Measurements from ENCODE around the gene HPSE2.

Gene HPSE2

GRCh38 chr10:98467506-98468318 lies 767.9 kb downstream of the HPSE2 start:
- 12 to 17% methylated on average over 39 to 42 of the region's 44 CpGs for WGBS, 2 experiments (ENCODE audit: insufficient coverage in 2 of 2)
- no peaks in the 10 kb centered on the region for H3K9me3 ChIP-seq (ENCODE audit: control insufficient read depth, low read length)
- peak overlapping the region; percentile 38 for H3K4me3 ChIP-seq (ENCODE audit: extremely low read depth, insufficient read depth, low read length, poor library complexity, severe bottlenecking)
- no peaks in the 10 kb centered on the region for H3K36me3 ChIP-seq (ENCODE audit: control insufficient read depth, insufficient read depth, low read length)
- no peak overlapping the region for H3K27ac ChIP-seq (ENCODE audit: low read depth, low read length, severe bottlenecking)
- H3K4me1 ChIP-seq (ENCODE audit: control insufficient read depth, insufficient read depth, low read length, poor library complexity, severe bottlenecking), result peaks cover 10% of the 10 kb centered on the region

DNA sequence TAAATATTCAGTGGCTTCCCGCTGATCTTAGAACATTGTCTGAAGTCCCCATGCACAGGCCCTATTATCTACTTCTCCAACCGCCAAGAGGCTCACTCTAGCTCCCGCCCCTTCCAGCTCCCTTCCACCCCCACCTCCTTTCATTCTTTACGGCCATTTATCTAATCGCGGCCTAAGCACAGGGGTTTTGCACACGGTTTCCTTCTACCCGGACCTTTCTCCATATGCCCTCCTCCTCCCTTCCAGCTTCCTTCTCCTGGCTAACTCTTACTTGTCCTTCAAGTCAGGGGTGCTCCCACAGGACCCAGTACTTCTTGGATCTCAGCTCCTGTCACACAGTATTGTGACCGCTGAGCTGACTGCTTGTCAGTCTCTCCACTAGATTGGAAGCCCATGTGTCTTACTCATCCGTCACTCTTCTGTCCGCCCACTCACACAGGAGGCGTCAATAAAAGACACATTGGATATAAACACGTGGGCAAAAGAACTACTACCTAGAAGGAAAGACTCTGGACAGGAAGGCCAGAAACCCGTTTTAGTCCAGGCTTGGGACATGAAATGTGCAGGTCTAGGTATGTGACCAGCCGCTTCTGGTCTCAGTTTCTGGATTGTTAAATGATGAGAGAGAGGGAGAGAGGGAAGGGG lies 768.7 kb downstream of the HPSE2 start:
- Histone ChIP-seq H3K9me3 (ENCODE audit: control insufficient read depth, low read length) (no peaks in the 10 kb centered on the region), H3K4me1 (ENCODE audit: control insufficient read depth, insufficient read depth, low read length, poor library complexity, severe bottlenecking) (peaks cover 6% of the 10 kb centered on the region), H3K27ac (ENCODE audit: low read depth, low read length, severe bottlenecking) (no peak overlapping the region), H3K4me3 (ENCODE audit: extremely low read depth, insufficient read depth, low read length, poor library complexity, severe bottlenecking) (no peak overlapping the region), H3K36me3 (ENCODE audit: control insufficient read depth, insufficient read depth, low read length) (no peaks in the 10 kb centered on the region)
- whole genome bisulfite sequencing, 2 experiments (ENCODE audit: insufficient coverage in 2 of 2), result 60 to 68% methylated on average over 12 to 14 of the region's 15 CpGs

GRCh38 chr10:98465866-98466265 lies 769.8 kb downstream of the HPSE2 start:
- Histone ChIP-seq H3K4me3 (ENCODE audit: extremely low read depth, insufficient read depth, low read length, poor library complexity, severe bottlenecking) (no peak overlapping the region), H3K27ac (ENCODE audit: low read depth, low read length, severe bottlenecking) (no peak overlapping the region), H3K4me1 (ENCODE audit: control insufficient read depth, insufficient read depth, low read length, poor library complexity, severe bottlenecking) (peaks cover 6% of the 10 kb centered on the region), H3K9me3 (ENCODE audit: control insufficient read depth, low read length) (no peaks in the 10 kb centered on the region), H3K36me3 (ENCODE audit: control insufficient read depth, insufficient read depth, low read length) (no peaks in the 10 kb centered on the region)
- WGBS, 2 experiments (ENCODE audit: insufficient coverage in 2 of 2), result 100% methylated on average over 1 to 2 of the region's 3 CpGs

DNA sequence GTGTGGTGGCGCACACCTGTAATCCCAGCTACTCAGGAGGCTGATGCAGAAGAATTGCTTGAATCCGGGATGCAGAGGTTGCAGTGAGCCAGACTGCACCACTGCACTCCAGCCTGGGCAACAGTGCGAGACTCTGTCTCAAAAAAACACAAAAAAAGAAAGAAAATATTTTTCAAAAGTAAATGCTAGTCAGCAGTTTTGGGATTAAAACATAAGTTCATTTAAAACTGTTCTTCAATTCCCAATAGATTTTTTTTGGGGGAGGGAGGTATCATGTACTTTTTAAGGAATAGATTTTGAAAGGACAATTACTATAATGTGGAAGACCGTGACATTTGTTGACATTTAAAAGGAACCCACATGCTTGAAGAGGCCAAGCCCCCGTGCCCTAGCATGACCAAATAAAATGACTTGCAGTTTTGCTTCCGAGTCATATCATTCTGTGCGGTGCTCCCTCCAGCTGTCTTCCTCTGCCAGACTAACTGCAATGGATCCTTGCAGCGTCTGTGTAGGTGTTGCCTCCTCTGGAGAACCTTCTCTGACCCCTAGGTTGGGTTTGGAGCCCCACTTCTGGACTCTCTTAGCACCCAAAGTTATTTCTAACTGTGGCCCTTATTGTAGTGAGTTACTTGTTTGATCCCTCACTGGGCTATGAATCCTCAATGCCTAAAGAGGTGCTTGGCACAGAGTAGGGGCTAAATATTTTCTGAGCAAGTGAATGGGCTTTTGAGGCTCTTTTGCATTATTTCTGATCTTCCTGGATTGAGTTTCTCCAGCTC lies 771.5 kb downstream of the HPSE2 start:
- Histone ChIP-seq H3K27ac (ENCODE audit: low read depth, low read length, severe bottlenecking) (no peak overlapping the region), H3K4me1 (ENCODE audit: control insufficient read depth, insufficient read depth, low read length, poor library complexity, severe bottlenecking) (peaks cover 14% of the 10 kb centered on the region), H3K9me3 (ENCODE audit: control insufficient read depth, low read length) (no peaks in the 10 kb centered on the region), H3K4me3 (ENCODE audit: extremely low read depth, insufficient read depth, low read length, poor library complexity, severe bottlenecking) (no peak overlapping the region), H3K36me3 (ENCODE audit: control insufficient read depth, insufficient read depth, low read length) (no peaks in the 10 kb centered on the region)
- 91 to 93% methylated on average over 6 to 7 of the region's 8 CpGs for WGBS, 2 experiments (ENCODE audit: insufficient coverage in 2 of 2)

- WGBS, 2 experiments (ENCODE audit: insufficient coverage in 2 of 2), result 86 to 89% methylated on average over 1 to 2 of the region's 6 CpGs
- no peaks in the 10 kb centered on the region for H3K9me3 ChIP-seq (ENCODE audit: control insufficient read depth, low read length)
- no peak overlapping the region for H3K4me3 ChIP-seq (ENCODE audit: extremely low read depth, insufficient read depth, low read length, poor library complexity, severe bottlenecking)
- no peaks in the 10 kb centered on the region for H3K36me3 ChIP-seq (ENCODE audit: control insufficient read depth, insufficient read depth, low read length)
- H3K27ac ChIP-seq (ENCODE audit: low read depth, low read length, severe bottlenecking), result no peak overlapping the region
- H3K4me1 ChIP-seq (ENCODE audit: control insufficient read depth, insufficient read depth, low read length, poor library complexity, severe bottlenecking), result peaks cover 14% of the 10 kb centered on the region
These were observed 772.6 kb downstream of the HPSE2 start for GRCh38 chr10:98463016-98463415.

DNA sequence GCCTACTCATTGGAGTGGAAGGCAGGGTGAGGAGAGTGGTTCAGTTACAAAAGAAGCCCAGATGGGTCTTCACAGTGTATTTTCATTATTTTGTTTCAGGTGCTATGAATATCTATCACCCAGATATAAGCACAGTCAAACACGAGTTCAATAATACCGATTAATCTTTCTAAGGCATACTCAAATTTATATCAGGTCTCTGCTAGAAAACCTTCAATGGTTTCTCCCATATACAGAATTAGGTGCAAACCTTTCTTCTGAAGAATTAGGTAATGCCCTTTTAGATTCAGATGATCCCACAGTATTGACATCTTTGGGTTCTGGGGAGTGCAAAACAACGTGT lies 774.2 kb downstream of the HPSE2 start:
- no peaks in the 10 kb centered on the region for H3K36me3 ChIP-seq (ENCODE audit: control insufficient read depth, insufficient read depth, low read length)
- H3K4me1 ChIP-seq (ENCODE audit: control insufficient read depth, insufficient read depth, low read length, poor library complexity, severe bottlenecking), result peaks cover 7% of the 10 kb centered on the region
- H3K4me3 ChIP-seq (ENCODE audit: extremely low read depth, insufficient read depth, low read length, poor library complexity, severe bottlenecking), result no peak overlapping the region
- 76 to 100% methylated on average over 1 to 2 of the region's 3 CpGs for WGBS, 2 experiments (ENCODE audit: insufficient coverage in 2 of 2)
- H3K27ac ChIP-seq (ENCODE audit: low read depth, low read length, severe bottlenecking), result peak overlapping the region; percentile 95
- H3K9me3 ChIP-seq (ENCODE audit: control insufficient read depth, low read length), result no peaks in the 10 kb centered on the region

- WGBS, 2 experiments (ENCODE audit: insufficient coverage in 2 of 2), result 80 to 94% methylated on average over 2 to 3 of the region's 3 CpGs
- Histone ChIP-seq H3K4me3 (ENCODE audit: extremely low read depth, insufficient read depth, low read length, poor library complexity, severe bottlenecking) (no peak overlapping the region), H3K9me3 (ENCODE audit: control insufficient read depth, low read length) (no peaks in the 10 kb centered on the region), H3K36me3 (ENCODE audit: control insufficient read depth, insufficient read depth, low read length) (no peaks in the 10 kb centered on the region), H3K4me1 (ENCODE audit: control insufficient read depth, insufficient read depth, low read length, poor library complexity, severe bottlenecking) (peaks cover 7% of the 10 kb centered on the region), H3K27ac (ENCODE audit: low read depth, low read length, severe bottlenecking) (peak overlapping the region; percentile 95)
These were observed 774.7 kb downstream of the HPSE2 start for GRCh38 chr10:98460837-98461499.

DNA sequence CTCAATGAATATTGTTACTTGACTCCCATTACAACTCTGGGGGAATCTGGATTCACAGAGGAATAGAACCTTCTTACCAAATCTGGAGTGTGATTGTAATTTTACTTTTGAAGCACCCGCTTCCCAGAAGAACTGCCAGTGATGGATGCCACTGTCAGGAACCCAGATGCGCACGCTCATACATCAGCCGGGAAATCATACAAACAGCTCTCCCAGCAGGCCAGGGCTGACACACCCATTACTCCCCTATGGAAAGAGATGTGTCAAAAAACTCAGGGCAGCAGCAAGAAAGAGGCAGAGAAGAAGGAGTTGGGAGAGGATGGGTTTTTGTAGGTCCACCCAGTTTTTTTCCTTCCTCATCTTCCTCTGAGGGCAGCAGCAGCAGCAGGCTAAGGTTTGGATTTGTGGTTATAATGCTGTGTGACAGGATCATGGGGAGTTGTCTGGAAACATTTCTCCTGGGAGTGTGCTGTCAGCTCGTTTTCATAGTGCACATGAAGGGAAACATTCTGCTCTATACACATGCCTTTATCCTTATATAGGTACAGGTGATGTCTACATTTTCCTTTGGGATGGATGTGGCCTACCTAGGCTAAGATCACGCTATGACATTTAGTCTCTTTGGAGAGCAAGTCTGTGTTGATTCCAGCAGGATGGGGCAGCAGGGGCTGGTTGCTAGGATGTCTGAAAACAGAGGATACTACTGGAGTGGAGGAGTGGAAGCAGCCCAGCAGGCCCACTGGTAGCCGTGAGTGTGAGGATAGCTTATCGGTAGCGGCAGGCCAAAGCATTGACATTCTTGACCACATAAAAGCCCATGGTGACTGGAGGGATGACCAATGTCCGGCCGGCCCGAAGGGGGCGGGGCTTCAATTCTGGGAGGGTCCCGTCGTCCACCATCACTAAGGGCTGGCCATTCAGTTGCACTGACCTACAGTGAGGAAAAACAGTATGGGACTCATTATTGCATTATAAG lies 776.6 kb downstream of the HPSE2 start:
- WGBS, 2 experiments (ENCODE audit: insufficient coverage in 2 of 2), result 90 to 92% methylated on average over 11 of the region's 15 CpGs
- Histone ChIP-seq H3K36me3 (ENCODE audit: control insufficient read depth, insufficient read depth, low read length) (no peaks in the 10 kb centered on the region), H3K9me3 (ENCODE audit: control insufficient read depth, low read length) (no peaks in the 10 kb centered on the region), H3K27ac (ENCODE audit: low read depth, low read length, severe bottlenecking) (no peak overlapping the region), H3K4me1 (ENCODE audit: control insufficient read depth, insufficient read depth, low read length, poor library complexity, severe bottlenecking) (peaks cover 7% of the 10 kb centered on the region), H3K4me3 (ENCODE audit: extremely low read depth, insufficient read depth, low read length, poor library complexity, severe bottlenecking) (no peak overlapping the region)

DNA sequence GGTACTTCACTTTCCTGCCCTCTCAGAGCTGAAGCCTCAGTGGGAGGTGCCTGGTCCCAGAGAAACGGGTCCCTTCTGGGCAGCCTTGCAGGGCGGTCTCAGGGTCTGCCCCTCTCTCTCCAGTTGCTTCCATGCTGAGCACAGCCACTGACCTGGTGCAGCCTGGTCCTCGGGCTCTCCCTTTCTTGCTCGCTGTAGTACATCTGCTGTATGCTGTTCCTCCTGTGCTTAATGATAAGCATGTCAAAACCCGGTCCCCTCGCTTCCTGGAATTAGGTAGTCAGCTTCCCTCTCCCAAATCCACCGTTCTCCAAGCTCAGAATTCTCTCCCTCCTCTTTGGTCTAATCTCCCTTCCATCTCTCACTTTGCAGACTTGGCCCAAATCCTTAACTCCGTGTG lies 777.9 kb downstream of the HPSE2 start:
- Histone ChIP-seq H3K4me3 (ENCODE audit: extremely low read depth, insufficient read depth, low read length, poor library complexity, severe bottlenecking) (no peak overlapping the region), H3K27ac (ENCODE audit: low read depth, low read length, severe bottlenecking) (no peak overlapping the region), H3K9me3 (ENCODE audit: control insufficient read depth, low read length) (no peaks in the 10 kb centered on the region), H3K36me3 (ENCODE audit: control insufficient read depth, insufficient read depth, low read length) (no peaks in the 10 kb centered on the region), H3K4me1 (ENCODE audit: control insufficient read depth, insufficient read depth, low read length, poor library complexity, severe bottlenecking) (peaks cover 7% of the 10 kb centered on the region)
- WGBS, 2 experiments (ENCODE audit: insufficient coverage in 2 of 2), result 70 to 73% methylated on average over 7 to 8 of the region's 8 CpGs

Measured in mesodermal cell (in vitro differentiated cells).